Hematopoietic multipotent progenitor cell (in vitro differentiated cells): ENCODE measurements around the gene WNT6. TPM values are rescaled to one million over a fixed set of nuclear protein-coding genes. Genes with fewer than 3 reads are reported as not detected.

Experiments
- DNase-seq, 3 donors: peaks; one replicate each; pipeline ENCODE4 v3.0.0-alpha.2; 2011 to 2015; ENCODE audit warnings: low read depth in 2 of 3, low spot score in 2 of 3
- small RNA-seq: library from RNA; depleted of rRNA; stranded (forward); fragments of <200 nt; gene quantifications from one replicate; pipeline ENCODE3, GENCODE V24; 2012
- total RNA-seq: library from RNA; depleted of rRNA; stranded (reverse); fragments of >200 nt; gene quantifications from one replicate; pipeline ENCODE4 v1.2.3, GENCODE V29; 2012

WNT6 gene
- total RNA-seq, 1 donor, result 0.27 TPM

DNA sequence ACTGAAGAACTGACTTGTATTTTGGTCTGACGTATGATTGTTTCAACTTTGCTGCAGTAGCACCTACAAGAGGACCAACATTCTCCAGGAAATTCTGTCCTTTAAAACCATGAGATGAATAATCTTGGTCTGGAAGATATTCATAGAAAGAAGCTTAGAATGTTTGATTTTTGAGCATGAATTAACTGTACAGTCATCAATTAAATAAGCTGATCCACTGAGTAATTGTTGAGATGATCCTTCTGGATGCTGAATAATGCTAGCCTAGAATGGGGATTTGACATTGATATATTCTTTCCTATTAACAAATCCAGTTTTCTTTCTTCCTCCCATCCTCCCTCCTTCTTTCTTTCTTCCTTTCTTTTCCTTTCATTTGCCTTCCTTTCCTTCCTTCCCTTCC lies 60.9 kb downstream of the WNT6 start:
- no peak for DNase-seq

Small RNAs within 50 kb of the gene (small RNA-seq; reads per million reads assigned to genes)
- not detected for gene RNU6-642P

Other genes with a start within 250 kb of the WNT6 start
- 32.9 TPM for gene ZNF142, start 200.2 kb upstream of the WNT6 start, total RNA-seq
- gene BCS1L, start 200.1 kb upstream of the WNT6 start, total RNA-seq, result 33.4 TPM
- 22.4 TPM for gene RNF25, start 187.8 kb upstream of the WNT6 start, total RNA-seq
- gene STK36, start 187.7 kb upstream of the WNT6 start, total RNA-seq, result 18.0 TPM
- gene TTLL4, start 149.0 kb upstream of the WNT6 start, total RNA-seq, result 12.1 TPM
- 0.27 TPM for gene CYP27A1, start 77.7 kb upstream of the WNT6 start, total RNA-seq
- not detected for gene PRKAG3, start 28.0 kb upstream of the WNT6 start, total RNA-seq
- gene WNT10A, start 21.0 kb downstream of the WNT6 start, total RNA-seq, result 1.1 TPM
- under 0.01 TPM for gene CDK5R2, start 99.9 kb downstream of the WNT6 start, total RNA-seq
- not detected for gene FEV, start 125.4 kb downstream of the WNT6 start, total RNA-seq
- gene CRYBA2, start 133.6 kb downstream of the WNT6 start, total RNA-seq, result not detected
- not detected for gene CFAP65, start 181.7 kb downstream of the WNT6 start, total RNA-seq
- 0.27 TPM for gene IHH, start 201.1 kb downstream of the WNT6 start, total RNA-seq